Liver (tissue), 9 donors: Measurements from ENCODE around the gene LAMB2. TPM values are rescaled to one million over a fixed set of nuclear protein-coding genes. Genes with fewer than 3 reads are reported as not detected.

ENCODE experiments used
- DNase-seq: peaks from one replicate; pipeline ENCODE4 v3.0.0-alpha.2; 2017; ENCODE audit warnings: low spot score
- H3K27ac ChIP-seq, 2 donors: one replicate each; pipeline ENCODE4 v1.7.0; 2013; ENCODE audit warnings: inconsistent platforms in 2 of 2, low read length in 2 of 2, control low read depth in 1 of 2, low read depth in 1 of 2, mild to moderate bottlenecking in 1 of 2
- H3K27me3 ChIP-seq, 4 donors: one replicate each; pipeline versions ENCODE4 v1.6.1 to v1.7.0; 2013; ENCODE audit warnings: low read length in 3 of 4, inconsistent platforms in 1 of 4, mild to moderate bottlenecking in 1 of 4, moderate library complexity in 1 of 4; ENCODE audit not compliant: control insufficient read depth in 4 of 4, insufficient read depth in 4 of 4
- H3K36me3 ChIP-seq, 4 donors: one replicate each; pipeline versions ENCODE4 v1.6.1 to v1.7.0; 2013; ENCODE audit warnings: low read length in 3 of 4, mild to moderate bottlenecking in 3 of 4, low read depth in 1 of 4, moderate library complexity in 1 of 4; ENCODE audit not compliant: control insufficient read depth in 4 of 4, insufficient read depth in 3 of 4
- H3K4me1 ChIP-seq, 4 donors: one replicate each; pipeline versions ENCODE4 v1.6.1 to v1.7.0; 2013; ENCODE audit warnings: low read length in 3 of 4, mild to moderate bottlenecking in 3 of 4, moderate library complexity in 1 of 4; ENCODE audit not compliant: control insufficient read depth in 4 of 4, insufficient read depth in 4 of 4
- H3K4me3 ChIP-seq, 3 donors: one replicate each; pipeline versions ENCODE4 v1.6.1 to v1.7.0; 2013; ENCODE audit warnings: low read length in 3 of 3, control low read depth in 1 of 3, low read depth in 1 of 3, mild to moderate bottlenecking in 1 of 3
- H3K9ac ChIP-seq, 2 donors: one replicate each; pipeline ENCODE4 v1.7.0; 2013; ENCODE audit warnings: low read length in 2 of 2, mild to moderate bottlenecking in 2 of 2, moderate library complexity in 2 of 2, control low read depth in 1 of 2, low read depth in 1 of 2
- H3K9me3 ChIP-seq, 4 donors: one replicate each; pipeline versions ENCODE4 v1.6.1 to v1.7.0; 2013; ENCODE audit warnings: low read length in 3 of 4; ENCODE audit not compliant: control insufficient read depth in 4 of 4
- EGR1 ChIP-seq, 2 donors: IDR thresholded peaks; 2 replicates each; pipeline ENCODE4 v1.6.1; 2016 to 2018; ENCODE audit warnings: antibody characterized with exemption in 2 of 2, low read depth in 2 of 2
- FOXA2 ChIP-seq: IDR thresholded peaks from 2 replicates; pipeline ENCODE4 v1.6.1; 2016; ENCODE audit warnings: antibody characterized with exemption
- HNF4A ChIP-seq, 2 donors: conservative IDR thresholded peaks; 2 replicates each; pipeline ENCODE4 v1.6.1; 2016; ENCODE audit warnings: antibody characterized with exemption in 2 of 2, mild to moderate bottlenecking in 2 of 2
- HNF4G ChIP-seq: IDR thresholded peaks from 2 replicates; pipeline ENCODE4 v1.6.1; 2016; ENCODE audit warnings: antibody characterized with exemption
- JUND ChIP-seq, 2 donors: IDR thresholded peaks; 2 replicates each; pipeline ENCODE4 v1.6.1; 2016; ENCODE audit warnings: antibody characterized with exemption in 2 of 2
- NR2F2 ChIP-seq: IDR thresholded peaks from 2 replicates; pipeline ENCODE4 v1.6.1; 2016; ENCODE audit warnings: antibody characterized with exemption
- RAD21 ChIP-seq, 2 donors: IDR thresholded peaks; 2 replicates each; pipeline ENCODE4 v1.6.1; 2016; ENCODE audit warnings: antibody characterized with exemption in 2 of 2, mild to moderate bottlenecking in 2 of 2
- RXRA ChIP-seq, 2 donors: IDR thresholded peaks; 2 replicates each; pipeline ENCODE4 v1.6.1; 2017 to 2018; ENCODE audit warnings: antibody characterized with exemption in 2 of 2, mild to moderate bottlenecking in 1 of 2
- SP1 ChIP-seq: IDR thresholded peaks from 2 replicates; pipeline ENCODE4 v1.6.1; 2018; ENCODE audit warnings: antibody characterized with exemption, mild to moderate bottlenecking
- TAF1 ChIP-seq: conservative IDR thresholded peaks from 2 replicates; pipeline ENCODE4 v1.6.1; 2016; ENCODE audit warnings: antibody characterized with exemption, mild to moderate bottlenecking
- YY1 ChIP-seq: IDR thresholded peaks from 2 replicates; pipeline ENCODE4 v1.6.1; 2016; ENCODE audit warnings: antibody characterized with exemption, mild to moderate bottlenecking
- WGBS: extraction: QIAGEN DNeasy Blood & Tissue Kit; methylation state at CpG from one replicate; pipeline ENCODE4 v1.1.7; 2013; 5-methylcytosine and 5-hydroxymethylcytosine counted together
- polyA plus RNA-seq, 2 donors: library from polyadenylated mRNA; stranded (reverse) in 1 of 2; unstranded in 1 of 2; fragments of 200-250 nt in 1 of 2; fragments of >200 nt in 1 of 2; fragmentation: Nextera tagmentation in 1 of 2; extraction: Ambion mirVana in 1 of 2; gene quantifications; one replicate each; pipeline versions ENCODE4 v1.2.1 to v1.2.3, GENCODE V29; 2013 to 2015
- total RNA-seq, 2 donors: library from RNA; depleted of rRNA; stranded (reverse); fragments of >200 nt; gene quantifications; one replicate each; pipeline ENCODE4 v1.2.3, GENCODE V29; 2014
- TF ChIP-seq, protein P1 (sequence below): fragments of 150-350 bp; IDR thresholded peaks from 2 replicates; pipeline ENCODE4 v1.5.1; 2017; ENCODE audit warnings: improper control_type of control experiment, low read depth, low read length; ENCODE audit not compliant: missing input control
- TF ChIP-seq, protein P2 (sequence below): IDR thresholded peaks from 2 replicates; pipeline ENCODE4 v1.6.1; 2016; ENCODE audit warnings: antibody characterized with exemption, mild to moderate bottlenecking
- TF ChIP-seq, protein P3 (sequence below): IDR thresholded peaks from 2 replicates; pipeline ENCODE4 v1.6.1; 2016; ENCODE audit warnings: antibody characterized with exemption
- TF ChIP-seq, protein P4 (sequence below): IDR thresholded peaks from 2 replicates; pipeline ENCODE4 v1.6.1; 2016; ENCODE audit warnings: antibody characterized with exemption
- TF ChIP-seq, protein P5 (sequence below): IDR thresholded peaks from 2 replicates; pipeline ENCODE4 v1.6.1; 2016; ENCODE audit warnings: antibody characterized with exemption
- donor health status: healthy.
- donor health status: healthy.
- donor health status: healthy.
- donor health status: healthy.
- donor health status: healthy.

Gene LAMB2
- total and polyA plus RNA-seq, 4 donors, result 87.6 to 172 (median 134) TPM

DNA sequence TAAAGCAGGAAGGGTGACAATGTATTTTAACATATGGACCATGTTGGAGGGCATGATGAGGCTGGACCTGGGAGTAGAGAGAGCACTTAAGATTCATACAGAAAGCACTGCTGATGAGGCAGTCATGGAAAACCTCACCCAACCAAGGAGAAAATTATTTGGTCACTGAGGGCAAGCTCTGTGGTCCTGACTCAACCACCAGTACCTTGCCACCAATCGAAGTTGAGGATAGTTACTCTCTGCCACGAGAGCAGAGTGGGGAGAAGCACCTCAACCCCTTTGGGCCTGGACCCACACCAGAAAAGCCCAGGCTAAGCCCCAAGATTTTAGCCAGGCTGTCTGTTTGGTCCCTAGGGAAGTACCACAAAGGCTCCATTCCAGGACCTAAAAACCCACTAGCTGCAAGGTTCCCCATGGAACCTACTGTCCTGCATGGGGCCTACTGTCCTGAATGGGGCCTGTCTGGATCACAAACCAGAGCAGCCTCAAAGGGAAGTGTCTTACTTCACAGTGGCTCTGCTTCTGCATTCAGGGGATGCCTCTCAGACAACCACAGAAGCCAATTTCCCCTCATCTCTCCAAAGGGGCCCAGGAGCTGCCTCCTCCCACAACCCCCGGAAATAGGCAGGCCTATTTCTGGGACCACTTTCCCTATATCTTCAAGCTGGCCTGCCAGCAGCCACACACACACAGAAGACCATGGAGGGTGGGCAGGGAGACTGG, 29.1 kb upstream of the LAMB2 start:
- 83% methylated on average over 3 of the region's 3 CpGs for WGBS
- TF ChIP-seq SP1, result no peak
- TF ChIP-seq YY1, result no peak
- no peak for TF ChIP-seq HNF4A (conservative IDR thresholded peaks at IDR 0.05)
- no peak for TF ChIP-seq TAF1
- no peak for TF ChIP-seq FOXA2
- TF ChIP-seq, protein P1, sequence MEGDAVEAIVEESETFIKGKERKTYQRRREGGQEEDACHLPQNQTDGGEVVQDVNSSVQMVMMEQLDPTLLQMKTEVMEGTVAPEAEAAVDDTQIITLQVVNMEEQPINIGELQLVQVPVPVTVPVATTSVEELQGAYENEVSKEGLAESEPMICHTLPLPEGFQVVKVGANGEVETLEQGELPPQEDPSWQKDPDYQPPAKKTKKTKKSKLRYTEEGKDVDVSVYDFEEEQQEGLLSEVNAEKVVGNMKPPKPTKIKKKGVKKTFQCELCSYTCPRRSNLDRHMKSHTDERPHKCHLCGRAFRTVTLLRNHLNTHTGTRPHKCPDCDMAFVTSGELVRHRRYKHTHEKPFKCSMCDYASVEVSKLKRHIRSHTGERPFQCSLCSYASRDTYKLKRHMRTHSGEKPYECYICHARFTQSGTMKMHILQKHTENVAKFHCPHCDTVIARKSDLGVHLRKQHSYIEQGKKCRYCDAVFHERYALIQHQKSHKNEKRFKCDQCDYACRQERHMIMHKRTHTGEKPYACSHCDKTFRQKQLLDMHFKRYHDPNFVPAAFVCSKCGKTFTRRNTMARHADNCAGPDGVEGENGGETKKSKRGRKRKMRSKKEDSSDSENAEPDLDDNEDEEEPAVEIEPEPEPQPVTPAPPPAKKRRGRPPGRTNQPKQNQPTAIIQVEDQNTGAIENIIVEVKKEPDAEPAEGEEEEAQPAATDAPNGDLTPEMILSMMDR, result no peak
- TF ChIP-seq, protein P2, sequence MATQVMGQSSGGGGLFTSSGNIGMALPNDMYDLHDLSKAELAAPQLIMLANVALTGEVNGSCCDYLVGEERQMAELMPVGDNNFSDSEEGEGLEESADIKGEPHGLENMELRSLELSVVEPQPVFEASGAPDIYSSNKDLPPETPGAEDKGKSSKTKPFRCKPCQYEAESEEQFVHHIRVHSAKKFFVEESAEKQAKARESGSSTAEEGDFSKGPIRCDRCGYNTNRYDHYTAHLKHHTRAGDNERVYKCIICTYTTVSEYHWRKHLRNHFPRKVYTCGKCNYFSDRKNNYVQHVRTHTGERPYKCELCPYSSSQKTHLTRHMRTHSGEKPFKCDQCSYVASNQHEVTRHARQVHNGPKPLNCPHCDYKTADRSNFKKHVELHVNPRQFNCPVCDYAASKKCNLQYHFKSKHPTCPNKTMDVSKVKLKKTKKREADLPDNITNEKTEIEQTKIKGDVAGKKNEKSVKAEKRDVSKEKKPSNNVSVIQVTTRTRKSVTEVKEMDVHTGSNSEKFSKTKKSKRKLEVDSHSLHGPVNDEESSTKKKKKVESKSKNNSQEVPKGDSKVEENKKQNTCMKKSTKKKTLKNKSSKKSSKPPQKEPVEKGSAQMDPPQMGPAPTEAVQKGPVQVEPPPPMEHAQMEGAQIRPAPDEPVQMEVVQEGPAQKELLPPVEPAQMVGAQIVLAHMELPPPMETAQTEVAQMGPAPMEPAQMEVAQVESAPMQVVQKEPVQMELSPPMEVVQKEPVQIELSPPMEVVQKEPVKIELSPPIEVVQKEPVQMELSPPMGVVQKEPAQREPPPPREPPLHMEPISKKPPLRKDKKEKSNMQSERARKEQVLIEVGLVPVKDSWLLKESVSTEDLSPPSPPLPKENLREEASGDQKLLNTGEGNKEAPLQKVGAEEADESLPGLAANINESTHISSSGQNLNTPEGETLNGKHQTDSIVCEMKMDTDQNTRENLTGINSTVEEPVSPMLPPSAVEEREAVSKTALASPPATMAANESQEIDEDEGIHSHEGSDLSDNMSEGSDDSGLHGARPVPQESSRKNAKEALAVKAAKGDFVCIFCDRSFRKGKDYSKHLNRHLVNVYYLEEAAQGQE, result no peak
- TF ChIP-seq EGR1 (IDR thresholded peaks at IDR 0.05; ENCODE audit: low read depth in 2 of 2), result no peak
- no peak for TF ChIP-seq HNF4G
- DNase-seq, result no peak
- Histone ChIP-seq H3K4me1 (peaks cover 12 to 22% (median 21%) of the 10 kb centered on the region in 4 donors), H3K9me3 (no peaks in the 10 kb centered on the region), H3K27me3 (no peaks in the 10 kb centered on the region), H3K36me3 (peaks cover 0 to 14% (median 12%) of the 10 kb centered on the region in 4 donors), H3K4me3 (no peak overlapping the region), H3K9ac (no peak overlapping the region), H3K27ac (no peak overlapping the region)

DNA sequence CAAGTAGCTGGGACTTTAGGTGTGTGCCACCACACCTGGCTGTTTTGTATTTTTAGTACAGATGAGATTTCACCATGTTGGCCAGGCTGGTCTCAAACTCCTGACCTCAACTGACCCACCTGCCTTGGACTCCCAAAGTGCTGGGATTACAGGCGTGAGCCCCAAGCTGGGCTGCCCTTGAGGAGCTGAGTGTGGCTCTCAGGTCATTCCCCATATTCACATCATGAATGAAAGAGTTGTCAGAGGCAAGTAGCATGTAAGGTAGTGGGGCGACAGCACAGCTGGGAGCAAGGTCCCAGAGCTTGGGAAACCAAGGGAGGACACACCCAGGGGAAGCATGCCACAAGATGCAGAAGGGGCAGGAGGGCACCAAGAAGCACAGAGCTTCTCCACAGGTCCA, 28.3 kb upstream of the LAMB2 start:
- Histone ChIP-seq H3K9ac (no peak overlapping the region), H3K9me3 (no peaks in the 10 kb centered on the region), H3K27me3 (no peaks in the 10 kb centered on the region), H3K36me3 (peaks cover 0 to 14% (median 12%) of the 10 kb centered on the region in 4 donors), H3K27ac (no peak overlapping the region), H3K4me1 (peaks cover 7 to 15% (median 15%) of the 10 kb centered on the region in 4 donors), H3K4me3 (no peak overlapping the region)
- no peak for DNase-seq
- WGBS, result 100% methylated on average over 2 of the region's 2 CpGs
- TF ChIP-seq JUND (IDR thresholded peaks at IDR 0.05) (no peak), SP1 (no peak), HNF4G (no peak), NR2F2 (no peak), RAD21 (IDR thresholded peaks at IDR 0.05) (no peak), RXRA (IDR thresholded peaks at IDR 0.05) (no peak), HNF4A (conservative IDR thresholded peaks at IDR 0.05) (no peak), TAF1 (no peak), YY1 (no peak), EGR1 (IDR thresholded peaks at IDR 0.05; ENCODE audit: low read depth in 2 of 2) (no peak), FOXA2 (no peak)
- TF ChIP-seq, protein P3, sequence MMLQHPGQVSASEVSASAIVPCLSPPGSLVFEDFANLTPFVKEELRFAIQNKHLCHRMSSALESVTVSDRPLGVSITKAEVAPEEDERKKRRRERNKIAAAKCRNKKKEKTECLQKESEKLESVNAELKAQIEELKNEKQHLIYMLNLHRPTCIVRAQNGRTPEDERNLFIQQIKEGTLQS, result no peak
- TF ChIP-seq, protein P2, result no peak
- TF ChIP-seq, protein P4, sequence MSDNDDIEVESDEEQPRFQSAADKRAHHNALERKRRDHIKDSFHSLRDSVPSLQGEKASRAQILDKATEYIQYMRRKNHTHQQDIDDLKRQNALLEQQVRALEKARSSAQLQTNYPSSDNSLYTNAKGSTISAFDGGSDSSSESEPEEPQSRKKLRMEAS, result no peak
- TF ChIP-seq, protein P1, result no peak
- TF ChIP-seq, protein P5, sequence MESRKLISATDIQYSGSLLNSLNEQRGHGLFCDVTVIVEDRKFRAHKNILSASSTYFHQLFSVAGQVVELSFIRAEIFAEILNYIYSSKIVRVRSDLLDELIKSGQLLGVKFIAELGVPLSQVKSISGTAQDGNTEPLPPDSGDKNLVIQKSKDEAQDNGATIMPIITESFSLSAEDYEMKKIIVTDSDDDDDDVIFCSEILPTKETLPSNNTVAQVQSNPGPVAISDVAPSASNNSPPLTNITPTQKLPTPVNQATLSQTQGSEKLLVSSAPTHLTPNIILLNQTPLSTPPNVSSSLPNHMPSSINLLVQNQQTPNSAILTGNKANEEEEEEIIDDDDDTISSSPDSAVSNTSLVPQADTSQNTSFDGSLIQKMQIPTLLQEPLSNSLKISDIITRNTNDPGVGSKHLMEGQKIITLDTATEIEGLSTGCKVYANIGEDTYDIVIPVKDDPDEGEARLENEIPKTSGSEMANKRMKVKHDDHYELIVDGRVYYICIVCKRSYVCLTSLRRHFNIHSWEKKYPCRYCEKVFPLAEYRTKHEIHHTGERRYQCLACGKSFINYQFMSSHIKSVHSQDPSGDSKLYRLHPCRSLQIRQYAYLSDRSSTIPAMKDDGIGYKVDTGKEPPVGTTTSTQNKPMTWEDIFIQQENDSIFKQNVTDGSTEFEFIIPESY, result no peak
